NCI-H2196 treated with DMSO at 0.1 percent for 48 hours (cell line): ENCODE data around the gene METTL3.
A peak's percentile ranks its signal among the peaks of the same experiment; 100 is the strongest.

Experiments used
- DNase-seq: peaks from one replicate; lab custom pipeline; 2025; ENCODE audit not compliant: unreplicated experiment; lab: John Stamatoyannopoulos, UW

Gene METTL3

GRCh38 chr14:21476925-21477681, 34.0 kb downstream of the METTL3 start, which contains the start of the genes RAB2B and TOX4:
Gene RAB2B (minus strand): TSS chr14:21476959. CDS start chr14:21476872, 87 bp downstream.
Gene TOX4 (plus strand): TSS chr14:21477195. CDS start chr14:21477279, 84 bp downstream.
- peak; percentile 98 for DNase-seq

GRCh38 chr14:21476523-21476924, 34.6 kb downstream of the METTL3 start:
- DNase-seq = peak; percentile 80

- DNase-seq = no peak
These were observed 35.2 kb downstream of the METTL3 start for GRCh38 chr14:21475767-21476522.

- no peak for DNase-seq
These were observed 43.5 kb downstream of the METTL3 start for GRCh38 chr14:21467616-21468015.

GRCh38 chr14:21455912-21456667, 55.0 kb downstream of the METTL3 start, which contains the start of gene CHD8:
Gene CHD8 (minus strand): TSS chr14:21456123. CDS start chr14:21431643, 24,480 bp downstream.
- DNase-seq = peak; percentile 98

- no peak for DNase-seq
These were observed 55.6 kb downstream of the METTL3 start for GRCh38 chr14:21455592-21455911.

GRCh38 chr14:21454843-21455544, 56.1 kb downstream of the METTL3 start:
- DNase-seq = no peak

GRCh38 chr14:21449899-21450216, 61.3 kb downstream of the METTL3 start:
- DNase-seq = no peak
